IMR-90 (cell line): ENCODE data around the gene PEX7. TPM values are rescaled to one million over a fixed set of nuclear protein-coding genes. Genes with fewer than 3 reads are reported as not detected.

ENCODE experiments used
- ATAC-seq: fragments of 200-7000 bp; cut with Tn5 transposase; 2 replicates; pipeline ENCODE4 v1.9.1; 2020; ENCODE audit warnings: low read depth, mild to moderate bottlenecking, moderate library complexity
- BruUV-seq: library from RNA; stranded (reverse); fragments of 400-500 nt; replicated peaks from 2 replicates; lab custom pipeline; 2021; lab: Mats Ljungman, UMichigan
- CTCF ChIA-PET: fragments of 300-600 bp; formaldehyde crosslinking; extraction: SDS; loops from one replicate; lab custom pipeline; 2021; ENCODE audit warnings: antibody characterized with exemption; lab: Yijun Ruan, JAX
- POLR2A ChIA-PET: fragments of 300-600 bp; sonication (Branson Sonifier 250); formaldehyde crosslinking; loops from one replicate; lab custom pipeline; 2022; ENCODE audit warnings: antibody characterized with exemption; ENCODE audit not compliant: unreplicated experiment; lab: Charles Lee
- DNase-seq: peaks from one replicate; pipeline ENCODE4 v3.0.0; 2013
- H2AFZ ChIP-seq: replicated peaks from 2 replicates; pipeline ENCODE3; 2013; ENCODE audit warnings: low read length, mild to moderate bottlenecking; ENCODE audit not compliant: poor library complexity
- H2AK5ac ChIP-seq: 2 replicates; pipeline ENCODE4 v1.6.1; 2013; ENCODE audit warnings: low read depth, low read length, inconsistent platforms
- H2AK9ac ChIP-seq: replicated peaks from 2 replicates; pipeline ENCODE3; 2013; ENCODE audit warnings: mild to moderate bottlenecking, low read depth, low read length, moderate library complexity; ENCODE audit not compliant: poor library complexity
- H2BK120ac ChIP-seq: 2 replicates; pipeline ENCODE4 v1.6.1; 2013; ENCODE audit warnings: low read depth, low read length, inconsistent platforms
- H2BK15ac ChIP-seq: 3 replicates; pipeline ENCODE4 v1.6.1; 2013; ENCODE audit warnings: low read depth, low read length, inconsistent platforms
- H2BK20ac ChIP-seq: 2 replicates; pipeline ENCODE4 v1.6.1; 2013; ENCODE audit warnings: low read depth, mild to moderate bottlenecking, inconsistent platforms, low read length, moderate library complexity
- H2BK5ac ChIP-seq: 2 replicates; pipeline ENCODE4 v1.6.1; 2013; ENCODE audit warnings: mild to moderate bottlenecking, low read depth, low read length, inconsistent platforms; ENCODE audit not compliant: poor library complexity, severe bottlenecking
- H3K14ac ChIP-seq: replicated peaks from 2 replicates; pipeline ENCODE4 v1.6.1; 2013; ENCODE audit warnings: low read depth, low read length, inconsistent platforms
- H3K18ac ChIP-seq: 2 replicates; pipeline ENCODE4 v1.6.1; 2013; ENCODE audit warnings: low read depth, low read length, control low read depth
- H3K23ac ChIP-seq: 2 replicates; pipeline ENCODE4 v1.6.1; 2013; ENCODE audit warnings: low read depth, low read length, inconsistent platforms
- H3K27ac ChIP-seq: 2 replicates; pipeline ENCODE4 v1.5.1; 2013; ENCODE audit warnings: mild to moderate bottlenecking, control low read depth, low read length; ENCODE audit not compliant: insufficient read depth
- H3K27me3 ChIP-seq: 2 replicates; pipeline ENCODE4 v1.6.1; 2013; ENCODE audit warnings: low read length; ENCODE audit not compliant: control insufficient read depth, insufficient read depth
- H3K36me3 ChIP-seq: 2 replicates; pipeline ENCODE4 v1.6.1; 2013; ENCODE audit warnings: low read length, mixed read lengths; ENCODE audit not compliant: control insufficient read depth, insufficient read depth
- H3K4ac ChIP-seq: 2 replicates; pipeline ENCODE4 v1.6.1; 2013; ENCODE audit warnings: low read depth, low read length, inconsistent platforms
- H3K4me1 ChIP-seq: 2 replicates; pipeline ENCODE4 v1.6.1; 2013; ENCODE audit warnings: low read length, mixed read lengths; ENCODE audit not compliant: control insufficient read depth, insufficient read depth
- H3K4me2 ChIP-seq: 2 replicates; pipeline ENCODE4 v1.6.1; 2013; ENCODE audit warnings: low read depth, mild to moderate bottlenecking, control low read depth, low read length, moderate library complexity
- H3K4me3 ChIP-seq: 2 replicates; pipeline ENCODE4 v1.5.1; 2013; ENCODE audit warnings: low read depth, mild to moderate bottlenecking, control low read depth, low read length, moderate library complexity; ENCODE audit not compliant: insufficient read depth
- H3K56ac ChIP-seq: 2 replicates; pipeline ENCODE4 v1.6.1; 2013; ENCODE audit warnings: low read length, inconsistent platforms; ENCODE audit not compliant: insufficient read depth; ENCODE audit errors: extremely low read depth
- H3K79me1 ChIP-seq, 2 experiments: 2 replicates each; pipeline ENCODE4 v1.6.1; 2013; ENCODE audit warnings: low read length in 2 of 2, inconsistent platforms in 1 of 2, low read depth in 1 of 2
- H3K9ac ChIP-seq: 2 replicates; pipeline ENCODE4 v1.6.1; 2013; ENCODE audit warnings: low read depth, low read length, control low read depth
- H3K9me1 ChIP-seq: 2 replicates; pipeline ENCODE4 v1.6.1; 2013; ENCODE audit warnings: low read length, inconsistent platforms; ENCODE audit not compliant: insufficient read depth
- H3K9me3 ChIP-seq: 2 replicates; pipeline ENCODE4 v1.6.1; 2013; ENCODE audit warnings: low read length; ENCODE audit not compliant: control insufficient read depth, insufficient read depth
- H4K20me1 ChIP-seq: 2 replicates; pipeline ENCODE4 v1.6.1; 2013; ENCODE audit warnings: low read length, inconsistent platforms; ENCODE audit not compliant: insufficient read depth
- H4K5ac ChIP-seq: 2 replicates; pipeline ENCODE4 v1.6.1; 2013; ENCODE audit warnings: mild to moderate bottlenecking, low read depth, low read length, control low read depth
- H4K8ac ChIP-seq, 2 experiments: 2 replicates each; pipeline ENCODE4 v1.6.1; 2013; ENCODE audit warnings: low read depth in 2 of 2, low read length in 2 of 2, control low read depth in 1 of 2, inconsistent platforms in 1 of 2
- H4K91ac ChIP-seq: 2 replicates; pipeline ENCODE4 v1.6.1; 2013; ENCODE audit warnings: low read depth, low read length, inconsistent platforms; ENCODE audit not compliant: insufficient read depth
- MXI1 ChIP-seq: IDR thresholded peaks from 2 replicates; pipeline ENCODE4 v1.6.1; 2012; ENCODE audit warnings: low read depth, mild to moderate bottlenecking, low read length, moderate library complexity, borderline replicate concordance
- WGBS, 2 experiments: methylation state at CpG; one replicate each; pipeline versions ENCODE4 v1.1.5 to v1.1.7; 2013; ENCODE audit warnings: missing lambda C conversion rate in 2 of 2; ENCODE audit not compliant: insufficient read length in 1 of 2; ENCODE audit errors: extremely low coverage in 2 of 2; 5-methylcytosine and 5-hydroxymethylcytosine counted together
- dilution Hi-C: fragments of 300-500 bp; cut with HindIII; formaldehyde crosslinking; loops from one replicate; pipeline ENCODE4 v1.14.3; 2018; ENCODE audit warnings: low sequenced_read_pairs; ENCODE audit not compliant: unreplicated experiment
- in situ Hi-C: fragments of 300-500 bp; cut with MboI; formaldehyde crosslinking; loops from 3 replicates; pipeline ENCODE4 v1.14.3; 2019; ENCODE audit warnings: low sequenced_read_pairs, inconsistent platforms, mixed read lengths
- intact Hi-C: fragments of 100-400 bp; cut with micrococcal nuclease; formaldehyde crosslinking; loops from 2 replicates; pipeline ENCODE4 v1.10.0; 2022
- polyA plus RNA-seq, 3 experiments: library from polyadenylated mRNA; depleted of rRNA; stranded (reverse); fragments of >200 nt; gene quantifications; 2 replicates each; pipeline ENCODE4 v1.2.3, GENCODE V29; 2012; ENCODE audit warnings: low replicate concordance in 1 of 3
- total RNA-seq: library from RNA; depleted of rRNA; stranded (reverse); fragments of >200 nt; gene quantifications from 2 replicates; pipeline ENCODE4 v1.2.3, GENCODE V29; 2012
- TF ChIP-seq, protein P1 (sequence below): fragments of 150-350 bp; IDR thresholded peaks from 2 replicates; pipeline ENCODE4 v1.6.1; 2017; ENCODE audit warnings: mild to moderate bottlenecking, antibody characterized with exemption, low read length, low read depth

Gene PEX7
- total and polyA plus RNA-seq, 2 of the 4 experiments (the other 2 are of a cell fraction) = 5.4 to 7.0 TPM

DNA sequence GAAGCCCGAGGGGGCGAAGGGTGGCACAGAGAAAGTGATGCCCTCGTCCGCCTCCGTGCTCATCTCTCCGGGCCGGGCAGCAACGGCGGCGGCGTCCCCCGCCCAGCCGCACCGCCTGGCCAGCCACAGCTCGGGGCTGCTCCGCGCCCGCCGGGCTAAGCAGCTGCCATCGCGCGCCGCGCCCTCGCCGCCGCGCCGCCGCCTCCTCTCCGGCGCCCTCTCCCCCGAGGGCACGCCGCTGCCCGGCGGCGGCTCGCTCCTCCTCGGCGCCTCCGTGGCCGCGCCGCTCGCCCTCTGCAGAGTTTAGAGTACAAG is 30.3 kb upstream of the PEX7 start:
- Histone ChIP-seq H3K18ac (no peak overlapping the region), H3K14ac (no peak overlapping the region), H3K36me3 (no peaks in the 10 kb centered on the region), H3K9me1 (peaks cover 6% of the 10 kb centered on the region), H2BK20ac (no peak overlapping the region), H4K20me1 (no peaks in the 10 kb centered on the region), H2AK5ac (0 out of 2 replicates have a peak overlapping the region, but pooled peaks have one; percentile 33), H2BK120ac (peak overlapping the region; percentile 76; the same call in 1 of the 2 replicates), H3K23ac (no peak overlapping the region; the same call in 1 of the 2 replicates), H4K8ac (no peak overlapping the region; a peak in 1 of 4 replicates), H3K27ac (peak overlapping the region; percentile 71), H4K91ac (no peak overlapping the region; the same call in 1 of the 2 replicates), H3K79me1 (peaks cover 3 to 32% of the 10 kb centered on the region in 2 experiments; a peak in 3 of 4 replicates), H4K5ac (no peak overlapping the region), H3K4me3 (peak overlapping the region; percentile 95), H3K56ac (no peak overlapping the region), H3K4ac (peak overlapping the region; percentile 42; the same call in 1 of the 2 replicates), H3K4me1 (peaks cover 10% of the 10 kb centered on the region), H3K27me3 (no peaks in the 10 kb centered on the region), H3K9me3 (no peaks in the 10 kb centered on the region), H2BK5ac (peak overlapping the region; percentile 52), H2BK15ac (no peak overlapping the region), H2AFZ (peak overlapping the region; percentile 96), H2AK9ac (peak overlapping the region; percentile 74), H3K4me2 (peak overlapping the region; percentile 93), H3K9ac (peak overlapping the region; percentile 89)
- CTCF ChIA-PET = interaction anchor here (0.7 to 1.8 kb wide), 24 partner anchors 10 to 267 kb away, joined by 3 to 41 read pairs (median 5); partner anchors contain the start of gene PEX7
- TF ChIP-seq MXI1 = peak; percentile 27; the same call in 1 of the 2 replicates
- TF ChIP-seq, protein P1, sequence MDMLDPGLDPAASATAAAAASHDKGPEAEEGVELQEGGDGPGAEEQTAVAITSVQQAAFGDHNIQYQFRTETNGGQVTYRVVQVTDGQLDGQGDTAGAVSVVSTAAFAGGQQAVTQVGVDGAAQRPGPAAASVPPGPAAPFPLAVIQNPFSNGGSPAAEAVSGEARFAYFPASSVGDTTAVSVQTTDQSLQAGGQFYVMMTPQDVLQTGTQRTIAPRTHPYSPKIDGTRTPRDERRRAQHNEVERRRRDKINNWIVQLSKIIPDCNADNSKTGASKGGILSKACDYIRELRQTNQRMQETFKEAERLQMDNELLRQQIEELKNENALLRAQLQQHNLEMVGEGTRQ = no peak
- dilution Hi-C loops (no loop called here), in situ Hi-C loops (loop anchor here (5.0 to 25.0 kb wide), 3 partner anchors 145 to 505 kb away; partner anchors contain the start of gene BCLAF1), intact Hi-C loops (loop anchor here (1.0 to 10.0 kb wide), 5 partner anchors 75 to 505 kb away; partner anchors contain the start of gene BCLAF1)
- DNase-seq (no peak), ATAC-seq (no peak)
- 0% methylated on average over 17 of the region's 46 CpGs; no CpG with 5 or more reads in 1 of the 2 experiments for WGBS, 2 experiments
- POLR2A ChIA-PET = interaction anchor here (0.6 to 1.5 kb wide), 5 partner anchors 145 to 229 kb away, joined by 3 to 6 read pairs (median 4); no protein-coding TSS in a partner anchor
- no TSS peak for BruUV-seq
